B cell (primary cell): ENCODE measurements around the gene SCAMP3. TPM values are rescaled to one million over a fixed set of nuclear protein-coding genes. Genes with fewer than 3 reads are reported as not detected.

Experiments used
- ATAC-seq: fragments of 200-7000 bp; cut with Tn5 transposase; one replicate; pipeline ENCODE4 v1.10.0; 2021; ENCODE audit warnings: low read depth, mild to moderate bottlenecking, moderate number of reproducible peaks, moderate library complexity
- CTCF ChIA-PET: fragments of 350-600 bp; sonication (Branson Sonifier 250); formaldehyde crosslinking; loops from one replicate; lab custom pipeline; 2021; ENCODE audit warnings: antibody characterized with exemption, inconsistent platforms; lab: Charles Lee
- POLR2A ChIA-PET: fragments of 350-600 bp; sonication (Branson Sonifier 250); formaldehyde crosslinking; loops from one replicate; lab custom pipeline; 2021; ENCODE audit warnings: antibody characterized with exemption; lab: Charles Lee
- DNase-seq: peaks from one replicate; pipeline ENCODE4 v3.0.0; 2013
- H2AFZ ChIP-seq: 2 replicates; pipeline ENCODE4 v1.6.1; 2012; ENCODE audit warnings: mild to moderate bottlenecking, low read depth, low read length; ENCODE audit not compliant: insufficient read depth, poor library complexity, severe bottlenecking
- H3K27ac ChIP-seq, 2 donors: 1 replicate in 1 of 2; 2 replicates in 1 of 2; pipeline ENCODE4 v1.5.1; 2012 to 2013; ENCODE audit warnings: low read length in 2 of 2, mild to moderate bottlenecking in 2 of 2, moderate library complexity in 1 of 2
- H3K27me3 ChIP-seq, 4 experiments: fragments of 200-600 bp in 1 of 4; sonication (generic) in 1 of 4; replicated peaks in 1 of 4; 1 replicate in 2 of 4; 2 replicates in 2 of 4; pipeline versions ENCODE4 v1.6.1 to v1.7.0; 2013 to 2016; ENCODE audit warnings: low read length in 3 of 4, mild to moderate bottlenecking in 2 of 4, mixed read lengths in 1 of 4, moderate library complexity in 1 of 4; ENCODE audit not compliant: insufficient read depth in 4 of 4, control insufficient read depth in 3 of 4; ENCODE audit errors: control extremely low read depth in 1 of 4
- H3K36me3 ChIP-seq, 2 experiments: replicated peaks in 1 of 2; 1 replicate in 1 of 2; 2 replicates in 1 of 2; pipeline versions ENCODE4 v1.6.1 to v1.7.1; 2013; ENCODE audit warnings: low read length in 1 of 2; ENCODE audit not compliant: insufficient read depth in 2 of 2, control insufficient read depth in 1 of 2; ENCODE audit errors: control extremely low read depth in 1 of 2, extremely low read depth in 1 of 2
- H3K4me1 ChIP-seq, 2 donors: fragments of 200-600 bp in 1 of 2; sonication (generic) in 1 of 2; 1 replicate in 1 of 2; 2 replicates in 1 of 2; pipeline versions ENCODE4 v1.5.1 to v1.6.1; 2013 to 2017; ENCODE audit warnings: low read length in 2 of 2; ENCODE audit not compliant: control insufficient read depth in 2 of 2, insufficient read depth in 2 of 2
- H3K4me2 ChIP-seq: replicated peaks from 2 replicates; pipeline ENCODE3; 2012; ENCODE audit warnings: mild to moderate bottlenecking, low read depth, low read length; ENCODE audit not compliant: poor library complexity, severe bottlenecking
- H3K4me3 ChIP-seq, 5 experiments: fragments of 200-600 bp in 1 of 5; sonication (generic) in 1 of 5; 1 replicate in 3 of 5; 2 replicates in 2 of 5; pipeline versions ENCODE4 v1.5.1 to v1.7.0; 2011 to 2016; ENCODE audit warnings: low read length in 4 of 5, mild to moderate bottlenecking in 4 of 5, low read depth in 2 of 5, control low read depth in 1 of 5, moderate library complexity in 1 of 5; ENCODE audit not compliant: insufficient read depth in 1 of 5; ENCODE audit errors: control extremely low read depth in 1 of 5, extremely low read depth in 1 of 5
- H3K79me2 ChIP-seq: fragments of 200-600 bp; sonication (generic); one replicate; pipeline ENCODE4 v1.6.0; 2016; ENCODE audit warnings: low read length; ENCODE audit not compliant: control insufficient read depth, insufficient read depth
- H3K9ac ChIP-seq: fragments of 200-600 bp; sonication (generic); 2 replicates; pipeline ENCODE4 v1.6.1; 2017; ENCODE audit warnings: mild to moderate bottlenecking, low read length, moderate library complexity
- H3K9me3 ChIP-seq, 3 donors: one replicate each; pipeline versions ENCODE4 v1.6.1 to v1.7.1; 2013; ENCODE audit warnings: low read length in 2 of 3; ENCODE audit not compliant: control insufficient read depth in 2 of 3, insufficient read depth in 1 of 3; ENCODE audit errors: control extremely low read depth in 1 of 3
- H4K20me1 ChIP-seq: 2 replicates; pipeline ENCODE4 v1.6.0; 2012; ENCODE audit warnings: mild to moderate bottlenecking, low read length; ENCODE audit not compliant: insufficient read depth, control insufficient read depth, poor library complexity, severe bottlenecking
- H3K27ac Mint-ChIP-seq: one replicate; pipeline ENCODE4 v1.8.0; 2021; ENCODE audit warnings: mixed read lengths
- H3K27me3 Mint-ChIP-seq: one replicate; pipeline ENCODE4 v1.8.0; 2021; ENCODE audit warnings: mixed read lengths
- H3K4me1 Mint-ChIP-seq: one replicate; pipeline ENCODE4 v1.8.0; 2021; ENCODE audit warnings: mixed read lengths
- H3K4me3 Mint-ChIP-seq: one replicate; pipeline ENCODE4 v1.8.0; 2021; ENCODE audit warnings: mixed read lengths
- H3K9me3 Mint-ChIP-seq: one replicate; pipeline ENCODE4 v1.8.0; 2022; ENCODE audit warnings: mixed read lengths; ENCODE audit not compliant: insufficient read depth
- EZH2 ChIP-seq: IDR thresholded peaks from 2 replicates; pipeline ENCODE4 v1.6.1; 2012; ENCODE audit warnings: borderline replicate concordance, low read depth, mild to moderate bottlenecking, moderate library complexity, low read length; ENCODE audit not compliant: insufficient read depth, poor library complexity, severe bottlenecking
- WGBS: methylation state at CpG from one replicate; pipeline ENCODE4 v1.1.5; 2013; ENCODE audit warnings: missing lambda C conversion rate; ENCODE audit not compliant: insufficient coverage; 5-methylcytosine and 5-hydroxymethylcytosine counted together
- intact Hi-C: fragments of 100-400 bp; cut with micrococcal nuclease; formaldehyde crosslinking; loops from one replicate; pipeline ENCODE4 v1.10.0; 2022
- polyA plus RNA-seq: library from polyadenylated mRNA; depleted of rRNA; stranded (reverse); fragments of >200 nt; gene quantifications from 2 replicates; pipeline ENCODE4 v1.2.3, GENCODE V29; 2012
- total RNA-seq, 2 donors: library from RNA; stranded (reverse); fragments of 120-200 nt in 1 of 2; gene quantifications; 1 replicate in 1 of 2; 2 replicates in 1 of 2; pipeline versions ENCODE4 v1.2.3 to v1.2.4, GENCODE V29; 2013 to 2022
- TF ChIP-seq, protein P1 (sequence below): fragments of 200-600 bp; IDR thresholded peaks from one replicate; pipeline ENCODE4 v1.8.0; 2022; ENCODE audit warnings: antibody characterized with exemption, mild to moderate bottlenecking

Gene SCAMP3
- total and polyA plus RNA-seq, 2 donors (not counting 1 experiment from before 2014, with no cell fraction given) = 79.8 to 107 TPM

DNA sequence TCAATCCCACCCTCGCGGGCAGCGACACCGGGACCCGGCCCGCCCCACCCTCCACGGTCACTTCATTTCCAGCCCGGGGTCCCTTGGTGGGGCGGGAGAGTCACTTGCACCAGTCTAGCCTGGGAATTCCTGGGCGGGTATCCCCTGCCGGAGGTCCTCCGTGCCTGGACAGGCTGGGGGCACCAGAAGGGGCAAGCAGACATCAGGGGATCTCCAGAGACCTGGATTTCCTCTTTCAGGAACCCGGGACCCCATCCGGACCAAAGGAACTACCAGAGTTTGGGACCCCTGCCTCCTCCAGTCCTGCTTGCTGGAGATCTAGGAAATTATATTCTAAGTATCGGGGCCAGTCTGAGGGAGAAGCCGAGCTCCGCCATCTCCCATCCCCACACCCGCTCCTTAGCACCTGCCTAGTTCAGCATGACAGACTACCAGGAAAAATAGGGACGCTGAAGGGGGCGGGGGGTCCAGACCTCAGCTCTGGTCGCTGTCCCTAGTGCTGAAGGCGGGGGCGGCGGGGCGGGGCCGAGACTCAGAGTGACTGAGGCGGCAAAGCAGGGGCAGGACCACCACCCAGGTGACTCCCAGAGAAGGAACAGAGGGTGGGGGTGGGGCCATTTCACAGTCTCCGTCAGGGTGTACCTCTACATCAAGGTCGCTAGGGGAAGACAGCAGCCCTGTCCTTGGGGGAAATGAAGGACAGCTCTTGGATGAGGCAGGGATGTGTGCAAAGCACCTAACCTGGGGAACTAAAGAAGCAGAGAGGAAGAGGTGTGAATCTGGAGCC is 15.9 kb upstream of the SCAMP3 start:
- Histone ChIP-seq H3K36me3 (no peaks in the 10 kb centered on the region), H3K4me2 (peak overlapping the region; percentile 100), H4K20me1 (no peaks in the 10 kb centered on the region), H3K9me3 (no peaks in the 10 kb centered on the region), H3K27ac (peak overlapping the region in 1 of 2 donors; percentile 33), H3K4me3 (peak overlapping the region in 4 of 5 experiments; percentile 49 to 64 (median 60)), H3K79me2 (peaks cover 6% of the 10 kb centered on the region), H3K4me1 (peaks cover 19 to 30% of the 10 kb centered on the region in 2 donors), H2AFZ (peak overlapping the region; percentile 88), H3K9ac (peak overlapping the region; percentile 76), H3K27me3 (no peaks in the 10 kb centered on the region)
- H3K27me3 Mint-ChIP-seq = no peaks in the 10 kb centered on the region
- peak overlapping the region; percentile 83 for H3K4me3 Mint-ChIP-seq
- no peak for TF ChIP-seq EZH2
- TF ChIP-seq, protein P1, sequence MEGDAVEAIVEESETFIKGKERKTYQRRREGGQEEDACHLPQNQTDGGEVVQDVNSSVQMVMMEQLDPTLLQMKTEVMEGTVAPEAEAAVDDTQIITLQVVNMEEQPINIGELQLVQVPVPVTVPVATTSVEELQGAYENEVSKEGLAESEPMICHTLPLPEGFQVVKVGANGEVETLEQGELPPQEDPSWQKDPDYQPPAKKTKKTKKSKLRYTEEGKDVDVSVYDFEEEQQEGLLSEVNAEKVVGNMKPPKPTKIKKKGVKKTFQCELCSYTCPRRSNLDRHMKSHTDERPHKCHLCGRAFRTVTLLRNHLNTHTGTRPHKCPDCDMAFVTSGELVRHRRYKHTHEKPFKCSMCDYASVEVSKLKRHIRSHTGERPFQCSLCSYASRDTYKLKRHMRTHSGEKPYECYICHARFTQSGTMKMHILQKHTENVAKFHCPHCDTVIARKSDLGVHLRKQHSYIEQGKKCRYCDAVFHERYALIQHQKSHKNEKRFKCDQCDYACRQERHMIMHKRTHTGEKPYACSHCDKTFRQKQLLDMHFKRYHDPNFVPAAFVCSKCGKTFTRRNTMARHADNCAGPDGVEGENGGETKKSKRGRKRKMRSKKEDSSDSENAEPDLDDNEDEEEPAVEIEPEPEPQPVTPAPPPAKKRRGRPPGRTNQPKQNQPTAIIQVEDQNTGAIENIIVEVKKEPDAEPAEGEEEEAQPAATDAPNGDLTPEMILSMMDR = peak; percentile 61
- ChIA-PET CTCF (interaction anchor here (0.7 to 1.3 kb wide), 4 partner anchors 42 to 223 kb away, joined by 3 to 7 read pairs (median 4); partner anchors contain the start of gene RUSC1), POLR2A (interaction anchor here (0.7 kb wide), 1 partner anchor 71 kb away, joined by 8 read pairs; no protein-coding TSS in a partner anchor)
- peaks cover 28% of the 10 kb centered on the region for H3K4me1 Mint-ChIP-seq
- ATAC-seq (peak; percentile 18), DNase-seq (peak; percentile 87)
- intact Hi-C loops = loop anchor here (1.0 to 5.0 kb wide), 7 partner anchors 16 to 191 kb away; partner anchors contain the start of genes FDPS, RUSC1 and SCAMP3
- H3K9me3 Mint-ChIP-seq = no peaks in the 10 kb centered on the region
- no peak overlapping the region for H3K27ac Mint-ChIP-seq
- under 1% methylated on average over 27 of the region's 29 CpGs for WGBS
